H54 (cell line): ENCODE data around the gene RAB7B.
"Not testable (repeated sequence)": the region's sequence is repeated elsewhere in the genome, so short reads cannot be mapped to it uniquely, and the experiment has no call there.

ENCODE experiments used
- DNase-seq: peaks from one replicate; pipeline ENCODE4 v3.0.0; 2011; ENCODE audit warnings: low spot score, mixed read lengths; ENCODE audit not compliant: insufficient read length
- FAIRE-seq: peaks from 3 replicates; lab custom pipeline; 2011; peaks lifted over from hg19 to GRCh38; lab: Jason Lieb, UNC
- POLR2A ChIP-seq: IDR thresholded peaks from 2 replicates; pipeline ENCODE4 v1.6.1; 2011; ENCODE audit warnings: low read depth, mild to moderate bottlenecking, low read length

The RAB7B gene, protein sequence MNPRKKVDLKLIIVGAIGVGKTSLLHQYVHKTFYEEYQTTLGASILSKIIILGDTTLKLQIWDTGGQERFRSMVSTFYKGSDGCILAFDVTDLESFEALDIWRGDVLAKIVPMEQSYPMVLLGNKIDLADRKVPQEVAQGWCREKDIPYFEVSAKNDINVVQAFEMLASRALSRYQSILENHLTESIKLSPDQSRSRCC

DNA sequence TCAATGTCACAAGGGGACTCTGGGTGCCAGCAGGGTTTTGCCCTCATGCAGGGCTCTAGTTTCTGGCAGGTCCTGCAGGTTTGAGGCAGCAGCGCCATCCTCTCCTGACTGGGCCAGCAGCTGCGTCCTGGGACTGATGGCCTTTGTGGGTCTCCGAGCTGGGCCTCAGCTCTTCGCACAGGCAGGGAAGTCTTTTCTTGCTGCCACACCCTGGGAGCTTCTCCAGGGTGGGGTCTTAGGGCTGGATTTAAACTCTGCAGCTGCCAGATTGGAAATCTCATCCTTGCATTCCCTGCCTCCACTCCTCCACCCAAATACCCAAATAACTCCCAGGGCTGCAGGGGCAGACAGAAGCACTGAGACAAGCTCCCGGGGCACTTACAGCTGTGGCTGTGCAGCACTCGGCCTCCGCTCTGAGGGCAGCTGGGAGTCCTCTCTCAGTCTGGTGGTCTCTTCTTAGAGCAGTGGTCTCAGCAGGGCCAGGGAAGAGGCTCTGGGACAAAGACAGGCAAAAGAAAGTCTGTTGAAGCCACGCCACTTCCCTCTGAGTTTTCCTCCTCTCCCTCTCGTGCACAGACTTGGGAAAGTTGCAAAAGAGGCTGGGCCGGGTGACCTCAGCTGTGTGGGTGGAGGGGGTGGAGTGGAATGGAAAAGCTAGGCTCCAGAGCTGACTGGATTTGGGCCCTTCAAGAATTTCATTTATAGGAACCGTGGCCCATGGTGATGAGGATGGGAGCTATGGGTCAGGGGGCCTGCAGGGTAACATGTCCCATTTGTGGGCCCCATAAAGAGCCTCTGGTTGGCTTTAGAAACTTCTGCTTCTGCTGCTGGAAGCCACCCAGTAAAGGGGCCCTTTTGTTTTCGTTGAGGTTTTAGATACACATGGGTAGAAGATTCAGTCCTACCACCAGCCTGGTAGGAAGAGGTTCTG lies at the start of gene RAB7B:
RAB7B (minus strand) TSS at position 525 of the 931 bp plus-strand sequence. CDS start 9,260 bp downstream, outside the sequence.
- TF ChIP-seq POLR2A = no peak
- FAIRE-seq (no peak), DNase-seq (no peak)

DNA sequence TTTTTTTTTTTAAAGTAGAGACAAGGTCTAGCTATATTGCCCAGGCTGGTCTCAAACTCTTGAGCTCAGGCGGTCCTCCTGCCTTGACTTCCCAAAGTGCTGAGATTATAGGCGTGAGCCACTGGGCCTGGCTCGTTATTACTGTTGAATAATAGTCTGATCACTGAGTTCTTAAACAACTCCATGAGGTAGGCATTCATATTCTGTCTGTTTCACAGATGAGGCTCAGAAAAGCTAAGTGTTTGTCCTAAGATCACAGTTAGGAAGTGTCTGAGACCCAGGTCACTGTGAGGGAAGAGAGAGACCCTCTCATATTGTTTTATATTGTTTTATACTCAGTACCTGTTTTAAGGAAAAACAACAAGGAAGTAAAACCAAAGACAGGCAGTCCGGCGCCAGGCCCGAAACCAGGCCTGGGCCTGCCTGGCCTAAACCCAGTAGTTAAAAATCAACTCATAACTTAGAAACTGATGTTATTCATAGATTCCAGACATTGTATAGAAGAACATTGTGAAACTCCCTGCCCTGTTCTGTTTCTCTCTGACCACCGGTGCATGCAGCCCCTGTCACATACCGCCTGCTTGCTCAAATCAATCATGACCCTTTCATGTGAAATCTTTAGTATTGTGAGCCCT lies 49.2 kb upstream of the RAB7B start:
- FAIRE-seq = not testable (repeated sequence)

DNA sequence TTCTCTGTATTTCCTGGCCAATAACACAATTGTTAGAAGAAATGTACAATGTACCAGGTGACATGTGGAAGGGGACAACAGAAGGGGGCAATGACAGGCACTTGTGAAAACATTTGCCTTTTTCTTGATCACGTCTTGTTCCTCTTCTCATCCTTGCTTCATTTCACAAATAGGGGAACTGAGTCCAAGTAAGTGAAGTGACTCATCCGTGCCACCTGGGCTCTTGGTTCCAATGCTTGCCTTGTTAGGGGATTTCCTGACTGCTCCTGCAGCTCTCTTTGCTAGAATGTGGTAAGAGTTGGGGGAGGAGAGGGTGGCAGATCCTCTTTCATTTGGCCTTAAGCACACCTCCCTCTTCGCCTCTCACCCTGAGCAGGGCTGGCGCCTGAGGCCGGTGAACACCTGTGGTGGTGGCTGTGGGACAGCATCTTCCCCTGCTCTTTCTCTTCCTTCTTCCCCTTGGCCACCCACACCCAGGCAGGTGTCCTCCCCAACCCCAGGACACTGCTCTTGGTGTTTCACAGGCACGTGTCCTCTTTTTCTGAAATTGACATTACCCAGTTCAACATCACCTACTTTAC lies 47.5 kb upstream of the RAB7B start:
- FAIRE-seq = no peak
- no peak for TF ChIP-seq POLR2A
- no peak for DNase-seq

More for the DNA sequence above, 49.2 kb upstream of the RAB7B start:
- not testable (repeated sequence) for DNase-seq

DNA sequence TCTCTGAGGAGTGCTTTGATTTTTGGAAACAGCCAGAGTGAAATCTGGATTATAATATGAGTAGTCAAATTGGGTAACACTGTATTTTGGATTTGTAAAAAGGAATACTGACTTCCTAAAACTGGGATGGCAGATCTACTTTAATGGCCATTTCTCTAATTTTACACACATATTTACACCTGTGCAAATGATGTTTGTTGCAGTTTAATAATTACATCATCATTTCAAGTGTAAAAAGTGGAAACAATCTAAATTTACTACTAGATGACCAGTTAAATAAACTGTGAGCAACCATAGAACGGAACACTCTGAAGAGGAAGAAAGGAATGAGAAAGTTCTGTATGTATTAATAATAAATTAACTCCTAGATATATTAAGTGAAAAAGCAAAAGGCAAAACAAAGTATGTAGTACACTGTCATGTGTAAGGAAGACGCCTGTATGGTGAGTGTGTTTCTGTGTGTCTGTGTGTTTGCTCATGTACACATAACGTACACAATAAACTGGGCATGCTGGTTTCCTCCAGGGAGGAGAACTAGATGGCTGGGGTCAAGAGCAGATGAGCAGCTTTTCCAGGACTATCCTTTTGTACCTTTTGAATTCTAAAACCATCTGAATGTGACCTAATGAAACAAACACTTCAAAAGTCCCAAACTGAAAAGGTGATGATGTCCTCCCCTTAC lies 46.9 kb upstream of the RAB7B start:
- TF ChIP-seq POLR2A = no peak
- DNase-seq (no peak), FAIRE-seq (no peak)

DNA sequence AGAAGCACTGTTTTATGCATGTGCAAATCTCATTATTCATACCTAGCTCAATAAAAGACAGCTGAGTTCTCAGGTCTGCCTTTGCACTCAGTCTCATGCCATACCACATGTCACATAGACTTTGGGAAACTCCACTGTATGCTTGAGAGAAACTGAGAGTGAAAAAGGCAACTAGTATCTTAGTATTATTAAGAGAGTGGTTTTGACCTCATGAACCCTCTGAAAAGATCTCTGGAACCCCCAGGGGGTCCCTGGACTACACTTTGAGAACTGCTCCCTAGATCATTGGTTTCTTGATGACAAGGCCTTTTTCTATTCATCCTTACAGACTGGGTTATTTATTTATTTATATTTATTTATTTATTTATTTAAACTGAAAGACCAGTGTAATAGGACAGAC lies 46.1 kb upstream of the RAB7B start:
- DNase-seq = no peak
- FAIRE-seq = no peak
- TF ChIP-seq POLR2A = no peak

DNA sequence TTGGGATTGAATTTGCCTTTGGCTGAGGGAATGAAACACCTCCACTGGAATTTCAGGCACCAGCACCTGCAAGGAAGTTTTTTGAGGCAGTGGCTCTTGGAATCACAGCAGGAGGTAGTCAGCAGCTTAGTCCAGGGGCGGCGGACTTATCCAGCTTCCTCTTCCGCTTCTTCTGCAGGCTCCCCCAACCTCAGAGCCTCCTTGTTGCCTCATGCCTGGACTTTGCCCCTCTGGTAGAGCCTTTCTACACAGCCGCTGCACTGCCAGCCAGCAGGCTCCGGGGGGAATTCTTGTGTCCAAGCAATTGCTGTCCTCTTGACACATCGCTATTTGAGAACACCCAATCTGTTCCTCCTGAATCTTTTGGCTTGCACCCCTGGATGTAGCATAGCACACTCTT lies 45.4 kb upstream of the RAB7B start:
- FAIRE-seq (no peak), DNase-seq (no peak)
- TF ChIP-seq POLR2A = no peak

DNA sequence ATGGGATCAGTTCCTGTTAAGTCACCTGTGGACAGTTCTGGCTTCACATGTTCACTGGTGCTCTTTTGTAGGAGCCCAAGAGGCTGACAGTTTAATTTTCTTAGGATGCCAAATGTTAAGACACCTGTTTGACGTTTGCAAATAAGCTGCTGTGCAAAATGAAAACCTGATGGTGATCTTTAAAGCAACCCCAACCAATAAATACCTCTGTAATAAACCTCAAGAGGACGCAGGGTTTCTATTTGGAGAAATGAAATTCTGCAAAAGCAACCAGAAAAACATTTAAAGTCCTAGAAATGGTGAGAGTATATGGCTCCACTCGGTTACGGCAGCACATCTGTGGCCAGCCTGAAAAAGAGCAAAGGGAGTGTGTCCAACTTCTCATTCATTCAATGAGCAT lies 44.1 kb upstream of the RAB7B start:
- no peak for TF ChIP-seq POLR2A
- DNase-seq (no peak), FAIRE-seq (no peak)

DNA sequence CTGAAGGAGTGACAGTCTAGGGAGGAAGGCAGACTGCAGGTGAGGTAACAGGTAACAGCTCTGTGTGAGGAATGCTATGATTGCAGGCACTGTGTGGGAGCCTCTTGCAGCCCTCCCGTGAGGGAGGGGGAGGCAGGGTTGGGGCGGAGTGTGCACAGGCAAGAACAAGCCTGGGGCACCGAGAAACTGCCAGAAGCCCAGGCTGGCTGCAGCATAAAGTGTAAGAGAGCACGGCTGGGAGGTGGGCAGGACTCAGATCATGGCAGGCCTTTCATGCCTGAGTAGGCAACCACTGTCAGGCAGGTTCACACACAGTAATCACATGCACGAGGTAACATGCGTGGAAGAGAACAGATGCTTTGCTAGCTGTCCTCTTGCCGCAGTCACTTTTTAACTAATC lies 38.4 kb upstream of the RAB7B start:
- TF ChIP-seq POLR2A = no peak
- FAIRE-seq (no peak), DNase-seq (no peak)

DNA sequence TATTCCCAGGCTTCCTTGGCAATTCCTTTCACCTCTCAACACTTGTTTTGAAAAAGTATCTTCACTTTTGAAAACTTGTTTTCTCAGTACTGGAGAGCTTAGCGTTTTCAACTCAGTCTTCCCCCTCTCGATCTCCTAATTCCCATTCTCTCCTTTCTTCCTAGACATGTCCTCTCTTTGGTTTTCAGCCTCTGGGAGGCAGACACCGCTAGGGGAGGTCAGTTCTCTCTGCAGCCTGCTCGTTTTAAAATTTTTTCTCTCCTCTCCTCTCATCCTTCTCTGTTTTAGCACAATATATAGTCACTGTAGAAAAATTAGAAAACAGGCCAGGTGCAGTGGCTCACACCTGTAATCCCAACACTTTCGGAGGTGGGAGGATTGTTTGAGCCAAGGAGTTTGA lies 37.1 kb upstream of the RAB7B start:
- FAIRE-seq (no peak), DNase-seq (no peak)

DNA sequence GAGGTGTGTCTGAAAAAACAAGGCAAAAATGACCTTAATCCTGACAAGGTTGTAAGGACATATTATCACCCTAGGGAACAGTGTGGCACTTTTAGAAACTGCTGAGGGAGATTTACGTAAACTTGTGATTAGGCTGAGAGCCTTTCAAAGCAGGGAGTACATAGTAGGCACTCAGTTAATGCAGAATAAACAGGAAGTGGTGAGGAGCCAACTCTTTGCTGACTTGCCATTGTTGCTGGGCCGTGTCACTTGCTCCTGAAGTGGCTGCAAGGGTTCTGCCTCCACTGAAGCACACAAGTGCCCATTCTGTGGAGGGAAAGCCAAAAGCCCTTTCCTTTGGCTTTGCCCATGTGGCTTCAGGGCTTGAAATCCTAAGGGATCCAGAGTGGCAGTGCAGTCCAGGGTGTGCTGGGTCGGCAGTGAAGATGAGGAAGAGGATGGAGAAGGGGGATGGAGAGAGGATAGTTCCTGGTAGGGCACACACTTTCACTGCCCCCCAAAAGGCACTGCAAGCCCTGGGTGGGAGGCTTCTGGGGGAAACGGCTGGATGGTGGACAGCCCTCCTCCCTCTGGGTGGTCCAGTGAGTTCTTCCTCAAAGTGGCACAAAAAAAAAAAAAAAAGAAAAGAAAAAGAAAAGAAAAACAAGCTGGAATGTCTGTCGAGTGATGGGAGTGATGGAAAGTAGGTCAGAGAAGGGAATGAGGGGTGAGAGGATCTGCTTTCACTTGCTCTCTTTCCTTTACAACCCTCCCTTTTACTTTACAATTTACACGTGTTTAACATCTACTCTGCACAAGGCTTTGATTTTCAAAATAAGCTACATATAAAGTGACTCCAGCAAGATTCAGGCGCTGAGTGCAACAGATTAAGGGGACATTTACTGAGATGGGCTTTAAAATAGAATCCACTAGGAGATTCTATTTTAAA lies 36.1 kb upstream of the RAB7B start:
- FAIRE-seq = no peak
- DNase-seq = no peak
- no peak for TF ChIP-seq POLR2A

More for the DNA sequence above, 37.1 kb upstream of the RAB7B start:
- no peak for TF ChIP-seq POLR2A

DNA sequence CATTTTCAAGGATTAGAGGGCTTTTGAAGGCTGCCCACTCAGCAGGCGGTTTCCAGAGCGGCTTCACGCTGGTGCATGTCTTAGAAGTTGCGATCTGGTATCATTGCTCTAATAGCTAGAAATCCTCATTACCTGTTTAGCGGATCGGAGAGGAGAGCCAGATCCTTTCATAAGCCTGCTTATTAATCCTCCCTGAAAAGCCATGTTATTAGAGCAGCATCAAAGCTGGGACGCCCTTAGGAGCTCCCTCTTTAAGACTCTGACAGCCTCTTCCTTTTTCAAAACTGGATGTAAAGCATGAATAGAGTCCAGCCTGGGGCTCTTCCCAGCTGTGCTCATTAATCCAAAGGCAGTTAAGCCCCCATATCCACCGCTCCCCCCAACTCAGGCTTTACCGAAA lies 34.4 kb upstream of the RAB7B start:
- DNase-seq (no peak), FAIRE-seq (no peak)
- TF ChIP-seq POLR2A = no peak

DNA sequence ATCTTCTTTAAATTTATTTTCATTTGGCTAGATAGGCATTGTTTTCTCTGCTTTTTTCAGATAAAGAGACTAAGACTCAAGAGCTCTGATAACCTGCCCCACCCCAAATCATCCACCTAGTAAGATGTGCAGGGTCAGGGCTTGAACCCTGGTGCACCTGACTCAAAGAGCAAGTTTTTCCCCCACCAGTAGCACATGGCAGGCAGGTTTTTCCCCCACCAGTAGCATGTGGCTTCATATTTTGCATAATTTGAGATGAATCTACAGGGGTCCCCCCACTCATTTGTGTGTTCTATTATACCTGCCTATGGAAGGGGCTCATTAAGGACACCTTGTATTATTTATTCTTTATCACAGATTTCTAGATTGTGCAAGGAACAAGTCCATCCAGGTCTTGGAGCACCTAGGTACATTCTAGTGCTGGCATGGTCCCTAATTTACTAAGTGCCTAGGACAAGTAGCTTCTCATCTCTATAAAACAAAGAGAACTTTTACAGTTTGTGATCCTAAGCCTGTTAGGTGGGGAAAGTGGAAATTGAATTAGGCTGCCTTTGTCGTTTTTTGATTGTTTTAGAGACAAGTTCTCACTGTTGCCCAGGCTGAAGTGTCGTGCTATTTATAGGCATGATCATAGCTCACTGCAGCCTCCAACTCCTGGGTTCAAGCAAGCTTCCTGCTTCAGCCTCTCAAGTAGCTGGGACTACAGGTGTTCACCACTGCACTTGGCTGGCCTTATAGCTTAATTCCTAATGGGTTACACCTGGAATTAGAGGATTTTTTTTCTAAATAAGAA lies 33.7 kb upstream of the RAB7B start:
- DNase-seq (no peak), FAIRE-seq (no peak)
- no peak for TF ChIP-seq POLR2A
